HepG2 (cell line): ENCODE data around the gene BCAR3. TPM values are rescaled to one million over a fixed set of nuclear protein-coding genes. Genes with fewer than 3 reads are reported as not detected.

Experiments
- ATAC-seq: fragments of 200-7000 bp; cut with Tn5 transposase; 3 replicates; pipeline ENCODE4 v1.9.1; 2020; ENCODE audit warnings: mild to moderate bottlenecking, moderate library complexity
- BruUV-seq: library from RNA; stranded (reverse); fragments of 400-500 nt; replicated peaks from 2 replicates; lab custom pipeline; 2021; lab: Mats Ljungman, UMichigan
- CTCF ChIA-PET: fragments of 300-600 bp; formaldehyde crosslinking; extraction: SDS; loops from one replicate; lab custom pipeline; 2021; ENCODE audit warnings: low total read pairs, inconsistent platforms, low intra/inter-chr PET ratio; lab: Yijun Ruan, JAX
- POLR2A ChIA-PET: fragments of 350-600 bp; sonication (Branson Sonifier 250); formaldehyde crosslinking; loops from one replicate; lab custom pipeline; 2020; ENCODE audit warnings: antibody characterized with exemption, inconsistent platforms; lab: Yijun Ruan, JAX
- DNase-seq: peaks from one replicate; pipeline ENCODE4 v3.0.0-alpha.2; 2015; ENCODE audit warnings: low spot score
- FAIRE-seq: peaks from 3 replicates; lab custom pipeline; 2011; peaks lifted over from hg19 to GRCh38; lab: Jason Lieb, UNC
- H2AFZ ChIP-seq: one replicate; pipeline ENCODE4 v1.6.1; 2011; ENCODE audit warnings: low read length, inconsistent platforms
- H3K27ac ChIP-seq: fragments of 300-600 bp; 3 replicates; pipeline ENCODE4 v1.8.0; 2011; ENCODE audit warnings: mixed run types, mild to moderate bottlenecking, mixed read lengths, low read length, inconsistent platforms; ENCODE audit not compliant: insufficient read depth; ENCODE audit errors: extremely low read length
- H3K27me3 ChIP-seq, 2 experiments: fragments of 200-600 bp in 1 of 2; 2 replicates in 1 of 2; 3 replicates in 1 of 2; pipeline versions ENCODE4 v1.6.0 to v1.8.0; 2011; ENCODE audit warnings: low read length in 2 of 2, mild to moderate bottlenecking in 2 of 2, moderate library complexity in 2 of 2, inconsistent platforms in 1 of 2; ENCODE audit not compliant: insufficient read depth in 2 of 2, control insufficient read depth in 1 of 2
- H3K36me3 ChIP-seq, 2 experiments: fragments of 200-600 bp in 1 of 2; replicated peaks in 1 of 2; 2 replicates in 1 of 2; 3 replicates in 1 of 2; pipeline versions ENCODE4 v1.5.1 to v1.8.0; 2011; ENCODE audit warnings: low read length in 2 of 2, inconsistent platforms in 1 of 2; ENCODE audit not compliant: insufficient read depth in 2 of 2, control insufficient read depth in 1 of 2
- H3K4me1 ChIP-seq: 2 replicates; pipeline ENCODE4 v1.5.1; 2012; ENCODE audit warnings: low read length, inconsistent platforms; ENCODE audit not compliant: insufficient read depth
- H3K4me2 ChIP-seq: 2 replicates; pipeline ENCODE4 v1.6.0; 2011; ENCODE audit warnings: low read depth, low read length, inconsistent platforms
- H3K4me3 ChIP-seq, 3 experiments: fragments of 200-600 bp in 1 of 3; sonication (generic), shearing (Covaris generic) in 1 of 3; replicated peaks in 1 of 3; 2 replicates each; pipeline ENCODE4 v1.5.1; 2011 to 2016; ENCODE audit warnings: low read length in 3 of 3, inconsistent platforms in 2 of 3, low read depth in 2 of 3, mild to moderate bottlenecking in 2 of 3, control low read depth in 1 of 3, mixed read lengths in 1 of 3; ENCODE audit not compliant: insufficient read depth in 1 of 3
- H3K79me2 ChIP-seq: one replicate; pipeline ENCODE4 v1.6.1; 2011; ENCODE audit warnings: low read length, inconsistent platforms; ENCODE audit not compliant: insufficient read depth
- H3K9ac ChIP-seq: 2 replicates; pipeline ENCODE4 v1.6.0; 2011; ENCODE audit warnings: mild to moderate bottlenecking, low read depth, low read length, inconsistent platforms; ENCODE audit not compliant: insufficient read depth
- H3K9me3 ChIP-seq: 2 replicates; pipeline ENCODE4 v1.5.1; 2012; ENCODE audit warnings: mild to moderate bottlenecking, low read length
- H4K20me1 ChIP-seq: 2 replicates; pipeline ENCODE4 v1.6.0; 2011; ENCODE audit warnings: inconsistent platforms, mild to moderate bottlenecking, low read length, moderate library complexity; ENCODE audit not compliant: insufficient read depth
- ELF3 ChIP-seq: IDR thresholded peaks from 2 replicates; pipeline ENCODE4 v1.6.1; 2016; ENCODE audit warnings: missing genetic modification reagents, missing compliant biosample characterization
- MIER3 ChIP-seq: IDR thresholded peaks from 2 replicates; pipeline ENCODE4 v1.6.1; 2016; ENCODE audit warnings: missing compliant biosample characterization, borderline replicate concordance
- MXI1 ChIP-seq: IDR thresholded peaks from 3 replicates; pipeline ENCODE4 v1.6.1; 2012; ENCODE audit warnings: low read depth, low read length, inconsistent platforms, borderline replicate concordance
- SOX6 ChIP-seq, 2 experiments: fragments of 450-650 bp in 1 of 2; sonication (generic) in 1 of 2; formaldehyde crosslinking in 1 of 2; IDR thresholded peaks; 2 replicates each; pipeline versions ENCODE4 v1.4.0 to v1.6.1; 2017 to 2020; ENCODE audit warnings: antibody characterized with exemption in 1 of 2, mild to moderate bottlenecking in 1 of 2, missing genetic modification reagents in 1 of 2
- TBL1XR1 ChIP-seq: fragments of 150-350 bp; IDR thresholded peaks from 2 replicates; pipeline ENCODE4 v1.6.1; 2014; ENCODE audit warnings: borderline replicate concordance, low read length; ENCODE audit not compliant: partially characterized antibody
- ZBTB7A ChIP-seq: sonication (generic); formaldehyde crosslinking; IDR thresholded peaks from 2 replicates; pipeline ENCODE4 v1.8.0; 2022; ENCODE audit warnings: mild to moderate bottlenecking, missing genetic modification reagents
- ZMAT3 ChIP-seq: sonication (generic); formaldehyde crosslinking; conservative IDR thresholded peaks from 2 replicates; pipeline ENCODE4 v1.7.0; 2021; ENCODE audit warnings: missing genetic modification reagents
- ZNF350 ChIP-seq: sonication (generic); formaldehyde crosslinking; IDR thresholded peaks from 2 replicates; pipeline ENCODE4 v1.4.0; 2020; ENCODE audit warnings: mild to moderate bottlenecking, low read depth, missing genetic modification reagents, borderline replicate concordance
- ZNF354B ChIP-seq: sonication (generic); formaldehyde crosslinking; IDR thresholded peaks from 2 replicates; pipeline ENCODE4 v1.8.0; 2022; ENCODE audit warnings: mild to moderate bottlenecking, missing genetic modification reagents
- ZSCAN9 ChIP-seq: IDR thresholded peaks from 2 replicates; pipeline ENCODE4 v1.6.1; 2016; ENCODE audit warnings: borderline replicate concordance
- WGBS: methylation state at CpG from one replicate; pipeline ENCODE4 v1.1.6; 2017; ENCODE audit warnings: low lambda C conversion rate; 5-methylcytosine and 5-hydroxymethylcytosine counted together
- in situ Hi-C: cut with HindIII; loops from 2 replicates; pipeline ENCODE4 v1.10.0; 2017; ENCODE audit warnings: low pct_unique_long_range_greater_than_20kb; ENCODE audit not compliant: extremely low pct_ligation_motif_present
- intact Hi-C: fragments of 100-400 bp; cut with micrococcal nuclease; formaldehyde crosslinking; loops from one replicate; pipeline ENCODE4 v1.10.0; 2022; ENCODE audit not compliant: unreplicated experiment
- polyA plus RNA-seq, 8 experiments: library from polyadenylated mRNA; depleted of rRNA in 3 of 8; stranded (reverse) in 7 of 8; unstranded in 1 of 8; fragments of >200 nt; fragmentation: Illumina TruSeq in 4 of 8; extraction: Trizol in 4 of 8; gene quantifications; 2 replicates each; pipeline versions ENCODE4 v1.2.1 to v1.2.3, GENCODE V29; 2011 to 2016; ENCODE audit warnings: low read depth in 4 of 8, missing spikeins in 1 of 8, mixed read lengths in 1 of 8; ENCODE audit not compliant: insufficient read depth in 1 of 8
- total RNA-seq, 5 experiments: library from RNA; depleted of rRNA; stranded (reverse); fragments of >200 nt; fragmentation: Illumina TruSeq; extraction: Trizol; gene quantifications; 2 replicates each; pipeline ENCODE4 v1.2.3, GENCODE V29; 2016; ENCODE audit warnings: low read depth in 1 of 5
- TF ChIP-seq, protein P1 (sequence below): sonication (generic); formaldehyde crosslinking; IDR thresholded peaks from 2 replicates; pipeline ENCODE4 v1.8.0; 2022; ENCODE audit warnings: mild to moderate bottlenecking, missing genetic modification reagents
- TF ChIP-seq, protein P2 (sequence below): sonication (generic); formaldehyde crosslinking; IDR thresholded peaks from 2 replicates; pipeline ENCODE4 v1.5.0; 2020; ENCODE audit warnings: missing genetic modification reagents
- TF ChIP-seq, protein P3 (sequence below): sonication (generic); formaldehyde crosslinking; IDR thresholded peaks from 2 replicates; pipeline ENCODE4 v1.5.0; 2020; ENCODE audit warnings: missing genetic modification reagents
- TF ChIP-seq, protein P4 (sequence below): sonication (generic); formaldehyde crosslinking; IDR thresholded peaks from 2 replicates; pipeline ENCODE4 v1.4.0; 2020; ENCODE audit warnings: missing genetic modification reagents
- TF ChIP-seq, protein P5 (sequence below): sonication (generic); formaldehyde crosslinking; conservative IDR thresholded peaks from 2 replicates; pipeline ENCODE4 v1.5.0; 2020; ENCODE audit warnings: missing genetic modification reagents
- TF ChIP-seq, protein P6 (sequence below): sonication (generic); formaldehyde crosslinking; IDR thresholded peaks from 2 replicates; pipeline ENCODE4 v1.8.0; 2022; ENCODE audit warnings: mild to moderate bottlenecking, missing genetic modification reagents, moderate library complexity

Gene BCAR3
- total and polyA plus RNA-seq, 2 of the 13 experiments (the other 11 are each of a cell fraction or from before 2014, with no cell fraction given): 3.6 to 4.8 TPM

DNA sequence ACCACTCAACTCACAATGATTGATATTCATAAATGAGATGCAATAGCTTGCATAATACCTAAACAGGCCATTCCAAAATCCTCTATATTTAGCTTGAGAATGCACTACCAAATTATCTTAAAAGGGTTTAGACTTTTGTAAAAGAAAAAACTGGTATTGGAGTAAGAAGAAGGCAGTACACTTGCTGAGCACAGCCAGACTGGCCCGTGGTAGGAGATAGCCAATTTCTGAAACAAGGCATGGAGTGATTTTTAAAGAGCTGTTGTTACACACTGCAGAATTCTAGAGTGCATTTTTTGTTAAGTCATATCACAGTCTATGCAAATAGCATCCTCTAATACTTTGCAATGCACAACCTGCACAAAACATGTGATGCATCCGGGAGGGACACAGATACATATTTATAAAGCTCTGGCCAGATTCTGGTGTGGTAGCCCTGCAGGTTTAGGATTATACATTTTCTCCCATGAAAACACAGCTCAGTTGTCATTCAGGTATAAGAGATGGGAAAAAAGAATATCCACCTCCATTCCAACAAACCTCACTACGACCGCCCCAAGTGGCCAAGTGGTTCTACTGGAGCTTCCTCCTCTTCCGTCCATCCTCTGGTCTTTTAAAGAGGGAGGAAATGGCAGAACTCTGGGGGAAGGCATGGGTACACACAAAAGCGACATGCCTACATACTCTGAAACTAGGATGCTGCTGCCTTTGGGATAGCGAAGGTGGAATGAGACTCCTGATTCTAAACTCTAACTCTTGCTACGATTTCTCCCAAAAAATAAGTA is 40.8 kb downstream of the BCAR3 start:
- ATAC-seq: no peak
- Histone ChIP-seq H3K9ac (no peak overlapping the region), H4K20me1 (no peaks in the 10 kb centered on the region), H2AFZ (no peak overlapping the region), H3K4me2 (no peak overlapping the region), H3K4me1 (no peaks in the 10 kb centered on the region), H3K4me3 (no peak overlapping the region), H3K27me3 (no peaks in the 10 kb centered on the region), H3K9me3 (no peaks in the 10 kb centered on the region), H3K36me3 (peaks cover 0 to 16% of the 10 kb centered on the region in 2 experiments; a peak in 4 of 5 replicates), H3K27ac (no peak overlapping the region), H3K79me2 (no peaks in the 10 kb centered on the region)
- 96% methylated on average over 8 of the region's 8 CpGs for WGBS
- CTCF ChIA-PET: no interaction called here
- FAIRE-seq: no peak
- intact Hi-C loops (no loop called here), in situ Hi-C loops (no loop called here)
- no peak for DNase-seq
- POLR2A ChIA-PET: no interaction called here
- no TSS peak for BruUV-seq
- TF ChIP-seq, protein P1, sequence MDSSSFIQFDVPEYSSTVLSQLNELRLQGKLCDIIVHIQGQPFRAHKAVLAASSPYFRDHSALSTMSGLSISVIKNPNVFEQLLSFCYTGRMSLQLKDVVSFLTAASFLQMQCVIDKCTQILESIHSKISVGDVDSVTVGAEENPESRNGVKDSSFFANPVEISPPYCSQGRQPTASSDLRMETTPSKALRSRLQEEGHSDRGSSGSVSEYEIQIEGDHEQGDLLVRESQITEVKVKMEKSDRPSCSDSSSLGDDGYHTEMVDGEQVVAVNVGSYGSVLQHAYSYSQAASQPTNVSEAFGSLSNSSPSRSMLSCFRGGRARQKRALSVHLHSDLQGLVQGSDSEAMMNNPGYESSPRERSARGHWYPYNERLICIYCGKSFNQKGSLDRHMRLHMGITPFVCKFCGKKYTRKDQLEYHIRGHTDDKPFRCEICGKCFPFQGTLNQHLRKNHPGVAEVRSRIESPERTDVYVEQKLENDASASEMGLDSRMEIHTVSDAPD: no peak
- no peak for TF ChIP-seq MIER3 (CRISPR knock-in tag)
- no peak for TF ChIP-seq ZNF350 (CRISPR knock-in tag)
- TF ChIP-seq SOX6 (IDR thresholded peaks at IDR 0.05): no peak
- no peak for TF ChIP-seq SOX6 (CRISPR knock-in tag; IDR thresholded peaks at IDR 0.05)
- no peak for TF ChIP-seq TBL1XR1
- no peak for TF ChIP-seq ZBTB7A (CRISPR knock-in tag)
- TF ChIP-seq, protein P2, sequence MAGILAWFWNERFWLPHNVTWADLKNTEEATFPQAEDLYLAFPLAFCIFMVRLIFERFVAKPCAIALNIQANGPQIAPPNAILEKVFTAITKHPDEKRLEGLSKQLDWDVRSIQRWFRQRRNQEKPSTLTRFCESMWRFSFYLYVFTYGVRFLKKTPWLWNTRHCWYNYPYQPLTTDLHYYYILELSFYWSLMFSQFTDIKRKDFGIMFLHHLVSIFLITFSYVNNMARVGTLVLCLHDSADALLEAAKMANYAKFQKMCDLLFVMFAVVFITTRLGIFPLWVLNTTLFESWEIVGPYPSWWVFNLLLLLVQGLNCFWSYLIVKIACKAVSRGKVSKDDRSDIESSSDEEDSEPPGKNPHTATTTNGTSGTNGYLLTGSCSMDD (CRISPR knock-in tag): no peak
- TF ChIP-seq ZSCAN9 (CRISPR knock-in tag): no peak
- TF ChIP-seq, protein P3, sequence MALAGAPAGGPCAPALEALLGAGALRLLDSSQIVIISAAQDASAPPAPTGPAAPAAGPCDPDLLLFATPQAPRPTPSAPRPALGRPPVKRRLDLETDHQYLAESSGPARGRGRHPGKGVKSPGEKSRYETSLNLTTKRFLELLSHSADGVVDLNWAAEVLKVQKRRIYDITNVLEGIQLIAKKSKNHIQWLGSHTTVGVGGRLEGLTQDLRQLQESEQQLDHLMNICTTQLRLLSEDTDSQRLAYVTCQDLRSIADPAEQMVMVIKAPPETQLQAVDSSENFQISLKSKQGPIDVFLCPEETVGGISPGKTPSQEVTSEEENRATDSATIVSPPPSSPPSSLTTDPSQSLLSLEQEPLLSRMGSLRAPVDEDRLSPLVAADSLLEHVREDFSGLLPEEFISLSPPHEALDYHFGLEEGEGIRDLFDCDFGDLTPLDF: no peak
- TF ChIP-seq, protein P4, sequence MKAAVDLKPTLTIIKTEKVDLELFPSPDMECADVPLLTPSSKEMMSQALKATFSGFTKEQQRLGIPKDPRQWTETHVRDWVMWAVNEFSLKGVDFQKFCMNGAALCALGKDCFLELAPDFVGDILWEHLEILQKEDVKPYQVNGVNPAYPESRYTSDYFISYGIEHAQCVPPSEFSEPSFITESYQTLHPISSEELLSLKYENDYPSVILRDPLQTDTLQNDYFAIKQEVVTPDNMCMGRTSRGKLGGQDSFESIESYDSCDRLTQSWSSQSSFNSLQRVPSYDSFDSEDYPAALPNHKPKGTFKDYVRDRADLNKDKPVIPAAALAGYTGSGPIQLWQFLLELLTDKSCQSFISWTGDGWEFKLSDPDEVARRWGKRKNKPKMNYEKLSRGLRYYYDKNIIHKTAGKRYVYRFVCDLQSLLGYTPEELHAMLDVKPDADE (CRISPR knock-in tag): no peak
- no peak for TF ChIP-seq ELF3 (CRISPR knock-in tag)
- TF ChIP-seq MXI1: no peak
- TF ChIP-seq ZNF354B (CRISPR knock-in tag): no peak
- TF ChIP-seq, protein P5, sequence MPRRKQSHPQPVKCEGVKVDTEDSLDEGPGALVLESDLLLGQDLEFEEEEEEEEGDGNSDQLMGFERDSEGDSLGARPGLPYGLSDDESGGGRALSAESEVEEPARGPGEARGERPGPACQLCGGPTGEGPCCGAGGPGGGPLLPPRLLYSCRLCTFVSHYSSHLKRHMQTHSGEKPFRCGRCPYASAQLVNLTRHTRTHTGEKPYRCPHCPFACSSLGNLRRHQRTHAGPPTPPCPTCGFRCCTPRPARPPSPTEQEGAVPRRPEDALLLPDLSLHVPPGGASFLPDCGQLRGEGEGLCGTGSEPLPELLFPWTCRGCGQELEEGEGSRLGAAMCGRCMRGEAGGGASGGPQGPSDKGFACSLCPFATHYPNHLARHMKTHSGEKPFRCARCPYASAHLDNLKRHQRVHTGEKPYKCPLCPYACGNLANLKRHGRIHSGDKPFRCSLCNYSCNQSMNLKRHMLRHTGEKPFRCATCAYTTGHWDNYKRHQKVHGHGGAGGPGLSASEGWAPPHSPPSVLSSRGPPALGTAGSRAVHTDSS (CRISPR knock-in tag): no peak
- TF ChIP-seq, protein P6, sequence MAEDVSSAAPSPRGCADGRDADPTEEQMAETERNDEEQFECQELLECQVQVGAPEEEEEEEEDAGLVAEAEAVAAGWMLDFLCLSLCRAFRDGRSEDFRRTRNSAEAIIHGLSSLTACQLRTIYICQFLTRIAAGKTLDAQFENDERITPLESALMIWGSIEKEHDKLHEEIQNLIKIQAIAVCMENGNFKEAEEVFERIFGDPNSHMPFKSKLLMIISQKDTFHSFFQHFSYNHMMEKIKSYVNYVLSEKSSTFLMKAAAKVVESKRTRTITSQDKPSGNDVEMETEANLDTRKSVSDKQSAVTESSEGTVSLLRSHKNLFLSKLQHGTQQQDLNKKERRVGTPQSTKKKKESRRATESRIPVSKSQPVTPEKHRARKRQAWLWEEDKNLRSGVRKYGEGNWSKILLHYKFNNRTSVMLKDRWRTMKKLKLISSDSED (CRISPR knock-in tag): no peak
- no peak for TF ChIP-seq ZMAT3 (CRISPR knock-in tag)
